HuH-7 (cell line): ENCODE measurements around the gene NUP160.
"Not testable (repeated sequence)": the region's sequence is repeated elsewhere in the genome, so short reads cannot be mapped to it uniquely, and the experiment has no call there.

ENCODE experiments used
- DNase-seq: peaks from one replicate; pipeline ENCODE4 v3.0.0; 2011; ENCODE audit warnings: low spot score

Gene NUP160

DNA sequence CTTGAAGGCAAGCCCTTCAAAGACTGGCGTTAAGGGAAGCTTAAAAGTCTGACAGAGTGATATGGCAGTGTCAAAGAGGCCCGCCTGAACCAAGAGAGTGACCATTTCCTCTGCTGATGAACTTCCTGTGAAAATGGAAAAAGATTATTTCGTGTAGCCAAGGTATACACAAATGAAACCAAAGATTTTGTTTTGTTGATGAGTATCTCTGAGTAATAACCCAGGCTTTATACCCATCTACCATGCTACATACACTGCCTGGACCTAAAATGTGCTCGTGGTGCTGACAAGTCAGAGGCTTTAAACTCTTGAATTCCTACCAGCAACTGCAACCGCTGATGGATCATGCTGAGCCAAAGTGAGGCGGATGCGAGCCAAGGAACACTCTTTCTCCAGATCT, 60.0 kb downstream of the NUP160 start:
- no peak for DNase-seq

DNA sequence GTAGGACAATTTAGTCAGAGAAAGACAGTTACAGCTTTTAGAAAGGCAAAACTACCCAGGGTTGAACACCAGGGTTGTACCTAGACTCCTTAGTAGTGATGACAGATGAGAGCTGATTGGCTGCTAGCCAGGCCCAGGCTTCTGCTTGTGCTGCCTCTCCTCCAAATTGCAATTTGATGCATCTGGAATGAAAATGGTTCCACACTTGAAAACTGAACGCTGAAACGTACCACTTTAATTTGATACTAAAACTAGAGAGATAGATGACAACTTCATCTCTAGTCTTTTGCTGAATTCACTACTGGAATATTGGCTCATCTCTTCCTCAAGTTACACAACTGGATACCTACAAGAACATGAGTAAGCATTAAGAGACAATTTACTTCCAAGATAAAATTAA, 61.8 kb downstream of the NUP160 start:
- DNase-seq, result no peak

DNA sequence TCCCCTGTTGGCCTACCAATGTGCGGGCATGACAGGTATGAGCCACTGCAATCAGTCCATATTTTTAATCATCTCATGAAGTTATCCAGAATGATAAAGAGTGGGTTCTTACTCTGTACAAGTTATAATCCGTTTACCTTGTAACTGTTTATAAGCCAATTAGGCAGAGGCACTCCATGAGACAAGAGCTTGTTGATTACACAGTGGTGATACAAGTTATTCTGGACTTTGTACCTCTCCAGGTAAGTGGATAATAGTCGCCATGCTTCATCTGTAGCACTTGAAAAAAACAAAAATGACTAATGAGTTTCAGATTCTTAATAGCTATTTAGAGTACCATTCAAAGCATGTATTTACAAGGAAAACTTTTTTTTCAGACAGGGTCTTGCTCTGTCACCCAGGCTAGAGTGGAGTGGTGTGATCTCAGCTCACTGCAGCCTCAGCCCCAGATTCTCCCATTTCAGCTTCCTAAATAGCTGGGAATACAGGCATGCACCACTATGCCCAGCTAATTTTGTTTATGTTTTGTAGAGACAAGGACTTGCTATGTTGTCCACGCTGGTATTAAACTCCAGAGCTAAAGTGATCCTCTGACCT, 63.3 kb downstream of the NUP160 start:
- DNase-seq, result no peak

DNA sequence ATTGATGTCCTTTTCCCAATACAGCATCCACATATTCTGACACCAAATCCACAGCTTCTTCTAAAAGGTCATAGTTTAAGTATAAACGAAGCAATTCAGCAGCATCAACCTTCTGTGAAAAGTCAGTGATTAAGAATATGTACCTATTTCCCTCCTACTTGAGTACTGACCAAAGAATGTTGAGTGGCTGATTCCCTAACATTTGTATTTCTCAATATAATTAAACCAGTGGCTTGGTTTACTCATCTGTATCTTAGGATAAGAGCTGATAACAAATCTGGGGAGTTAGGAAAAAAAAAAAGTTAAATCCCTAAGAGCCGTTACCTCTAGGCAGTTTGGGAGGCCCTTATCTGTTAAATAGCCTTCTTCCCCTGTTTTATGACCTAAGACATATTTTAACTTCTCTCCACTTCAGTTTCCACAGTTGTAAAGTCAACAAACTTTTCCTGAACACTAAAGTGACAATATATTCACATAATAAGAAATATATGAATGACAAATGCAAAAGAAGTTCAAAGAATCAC, 65.0 kb downstream of the NUP160 start:
- no peak for DNase-seq

DNA sequence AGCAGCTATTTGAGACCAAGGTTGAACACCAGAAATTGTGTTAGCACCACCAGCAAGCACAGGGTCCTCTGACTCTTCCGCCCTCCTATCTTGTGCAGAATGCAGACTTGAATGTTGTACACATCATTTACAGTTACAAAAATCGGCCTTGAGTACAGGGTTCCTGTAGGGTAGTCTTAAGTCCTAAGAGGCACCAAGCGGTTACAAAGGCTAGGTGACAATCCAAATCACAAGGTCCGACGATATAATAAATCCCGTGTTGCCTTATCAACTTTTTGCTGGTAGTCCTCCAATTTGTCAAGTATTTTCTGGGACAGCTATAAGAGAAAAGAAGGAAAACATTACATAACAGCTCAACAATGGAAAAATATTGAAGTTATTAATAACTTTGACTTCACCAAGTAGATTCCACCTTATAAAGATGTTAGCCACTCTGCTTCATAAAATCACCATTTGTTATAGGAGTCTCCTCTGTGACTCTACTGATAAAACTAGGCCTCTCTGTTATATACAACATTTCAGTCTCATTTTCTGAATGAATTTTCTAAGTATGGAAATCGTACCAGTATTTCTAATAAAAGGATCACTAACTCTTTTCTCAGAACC, 69.2 kb downstream of the NUP160 start:
- DNase-seq, result no peak

DNA sequence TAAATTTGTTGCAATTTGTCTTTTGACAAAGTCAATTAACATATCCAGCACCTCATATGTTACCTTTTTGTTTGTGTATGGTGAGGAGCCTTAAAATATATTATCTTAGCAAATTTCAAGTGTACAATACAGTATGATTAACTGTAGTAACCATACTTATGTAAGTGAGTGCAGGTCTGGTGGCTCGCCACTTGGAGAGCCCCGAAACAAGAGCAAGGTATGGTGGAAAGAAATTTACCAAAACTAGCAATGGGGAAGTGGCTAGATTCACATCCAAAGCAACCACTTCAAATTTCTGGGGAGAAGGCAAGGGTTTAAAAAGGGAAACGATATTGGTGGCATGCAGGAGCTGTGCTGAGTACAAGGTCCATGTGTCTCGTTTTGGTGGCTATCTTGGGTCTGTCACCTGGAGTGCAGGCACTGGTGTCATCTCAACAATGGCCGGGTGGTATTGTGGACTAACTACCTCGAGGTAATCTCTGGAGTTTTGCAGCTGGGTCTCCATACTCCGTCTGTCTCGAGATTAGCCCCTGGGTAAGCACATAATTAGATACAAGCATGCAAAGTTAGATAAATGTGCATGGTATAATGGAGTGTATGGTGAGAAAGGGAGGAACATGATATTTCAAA, 72.8 kb downstream of the NUP160 start:
- no peak for DNase-seq

DNA sequence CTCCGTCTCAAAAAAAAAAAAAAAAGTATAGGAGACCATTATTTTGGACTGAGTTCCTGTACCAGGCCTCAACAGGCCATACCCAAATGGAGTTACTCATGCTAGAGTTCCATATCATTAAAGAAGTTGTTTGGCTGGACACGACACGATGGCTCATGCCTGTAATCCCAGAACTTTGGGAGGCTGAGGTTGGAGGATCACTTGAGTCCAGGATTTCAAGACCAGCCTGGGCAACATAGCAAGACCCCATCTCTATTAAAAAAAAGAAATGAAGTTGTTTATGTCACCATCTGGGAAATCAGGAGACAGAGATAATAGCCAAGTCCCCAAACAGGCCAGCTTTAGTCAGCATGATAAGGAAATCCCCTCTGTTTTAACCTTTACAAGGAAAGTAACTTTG, 74.3 kb downstream of the NUP160 start:
- DNase-seq, result no peak

DNA sequence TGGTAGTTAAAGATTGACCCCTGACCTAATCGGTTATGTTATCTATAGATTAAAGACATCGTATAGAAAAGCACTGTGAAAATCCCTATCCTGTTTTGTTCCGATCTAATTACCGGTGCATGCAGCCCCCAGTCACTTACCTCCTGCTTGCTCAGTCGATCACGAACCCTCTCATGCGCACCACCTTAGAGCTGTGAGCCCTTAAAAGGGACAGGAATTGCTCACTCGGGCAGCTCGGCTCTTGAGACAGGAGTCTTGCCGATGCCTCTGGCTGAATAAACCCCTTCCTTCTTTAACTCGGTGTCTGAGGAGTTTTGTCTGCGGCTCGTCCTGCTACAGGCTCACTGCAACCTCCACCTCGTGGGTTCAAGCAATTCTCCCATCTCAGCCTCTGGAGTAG, 78.6 kb downstream of the NUP160 start:
- DNase-seq, result not testable (repeated sequence)

DNA sequence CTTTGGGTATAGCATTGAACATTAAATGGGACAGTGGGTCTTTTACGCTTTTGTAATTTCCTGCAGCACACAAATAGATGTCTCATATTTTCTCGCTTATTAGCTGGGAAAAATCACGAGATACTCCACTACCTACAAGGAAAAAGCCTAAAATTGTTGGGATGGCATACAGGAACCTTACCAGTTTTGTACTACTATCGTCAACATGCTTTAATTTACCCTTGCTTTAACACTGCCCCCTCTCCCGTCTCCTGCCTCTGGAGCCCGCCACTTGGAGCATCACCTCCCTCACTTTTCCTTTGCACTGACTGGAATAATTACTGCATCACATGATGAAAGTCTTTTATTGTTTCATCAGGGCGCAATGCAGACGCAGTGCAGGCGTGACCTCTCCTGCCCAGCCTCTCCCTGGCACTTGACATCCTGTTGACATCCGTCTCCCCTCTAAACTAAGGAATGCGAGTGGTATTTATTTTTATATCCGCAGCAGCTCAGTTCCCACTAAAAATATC, 80.0 kb downstream of the NUP160 start:
- peak; percentile 10 for DNase-seq

DNA sequence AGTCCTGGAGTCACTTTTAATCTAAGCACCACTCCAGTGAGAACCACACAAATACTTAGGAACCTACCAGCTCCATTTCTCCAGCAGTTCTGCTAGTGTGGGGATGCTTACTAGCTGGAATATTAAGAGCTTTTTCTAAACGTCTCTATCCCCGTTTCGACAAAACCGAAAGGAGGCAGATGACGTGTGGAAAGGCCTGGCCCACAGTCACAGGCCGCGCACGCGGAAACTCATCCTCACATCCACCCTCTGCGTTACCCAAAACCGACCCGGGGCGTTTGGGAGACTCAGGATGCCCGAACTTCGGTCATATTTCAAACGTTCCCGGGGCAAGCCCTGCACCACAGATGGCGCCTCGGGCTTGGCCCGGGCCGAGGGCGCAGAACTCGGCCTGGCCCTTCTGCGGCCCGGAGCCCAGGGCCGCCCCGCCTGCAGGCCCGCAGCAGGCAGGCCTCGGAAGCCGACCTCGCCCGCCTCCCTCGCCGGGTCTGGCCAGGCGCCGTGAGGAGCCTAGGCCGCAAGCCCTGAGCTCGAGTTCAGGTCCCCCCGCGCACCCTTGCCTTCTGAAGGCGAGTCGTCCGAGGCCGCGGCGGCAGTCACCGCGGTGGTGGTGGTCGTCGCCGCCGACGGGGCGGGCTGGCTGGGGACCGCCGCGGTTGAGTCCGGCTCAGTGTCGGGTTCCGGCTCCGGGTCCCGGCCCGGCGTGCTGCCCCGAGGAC, 81.5 kb downstream of the NUP160 start:
- peak; percentile 17 for DNase-seq

DNA sequence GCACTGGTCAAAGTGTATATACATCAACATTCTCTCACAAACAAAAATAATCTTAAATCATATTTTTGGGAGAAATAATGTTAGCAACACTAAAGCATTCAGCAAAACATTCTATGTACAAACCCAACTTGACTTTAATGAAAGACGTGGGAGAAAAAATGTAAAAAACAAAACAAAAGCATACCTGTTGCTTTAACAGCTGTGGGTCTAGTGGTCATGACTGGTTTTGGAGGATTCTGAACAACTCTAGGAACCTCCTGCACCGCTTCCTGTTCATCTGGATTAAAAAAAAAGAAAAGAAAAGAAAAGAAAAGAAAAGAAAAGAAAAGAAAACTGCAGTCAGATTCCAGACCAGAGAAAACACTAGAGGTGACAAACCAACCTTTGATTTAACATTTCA, 83.1 kb downstream of the NUP160 start:
- no peak for DNase-seq

DNA sequence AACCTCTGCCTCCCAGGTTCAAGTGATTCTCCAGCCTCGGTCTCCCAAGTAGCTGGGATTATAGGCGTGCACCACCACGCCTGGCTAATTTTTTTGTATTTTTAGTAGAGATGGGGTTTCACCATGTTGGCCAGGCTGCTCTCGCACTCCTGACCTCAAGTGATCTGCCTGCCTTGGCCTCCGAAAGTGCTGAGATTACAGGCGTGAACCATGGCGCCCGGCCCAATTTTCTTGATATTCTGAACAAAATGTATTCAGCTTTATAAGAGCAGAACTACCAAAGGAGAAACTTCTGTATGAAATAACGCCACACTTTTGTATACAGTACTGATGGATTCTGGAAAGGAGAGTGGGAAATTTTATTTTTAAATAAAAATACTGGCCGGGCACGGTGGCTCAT, 88.9 kb downstream of the NUP160 start:
- DNase-seq, result not testable (repeated sequence)

DNA sequence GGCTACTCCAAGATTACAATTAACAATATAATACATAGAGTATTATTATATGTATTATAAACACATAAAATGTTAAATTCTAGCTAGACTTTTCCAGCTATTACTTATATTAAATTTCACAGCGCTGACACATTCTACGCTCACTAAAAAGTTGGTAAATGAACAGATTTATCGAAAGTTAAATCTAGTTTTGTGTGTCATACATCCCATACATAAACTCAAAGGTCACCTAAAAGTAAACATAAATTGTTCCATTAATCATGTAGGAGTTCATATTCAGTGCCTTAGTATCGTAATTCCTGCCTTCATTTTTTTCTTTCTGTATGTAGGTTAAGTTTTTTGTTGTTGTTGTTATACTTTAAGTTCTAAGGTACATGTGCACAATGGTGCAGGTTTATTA, 91.9 kb downstream of the NUP160 start:
- no peak for DNase-seq

DNA sequence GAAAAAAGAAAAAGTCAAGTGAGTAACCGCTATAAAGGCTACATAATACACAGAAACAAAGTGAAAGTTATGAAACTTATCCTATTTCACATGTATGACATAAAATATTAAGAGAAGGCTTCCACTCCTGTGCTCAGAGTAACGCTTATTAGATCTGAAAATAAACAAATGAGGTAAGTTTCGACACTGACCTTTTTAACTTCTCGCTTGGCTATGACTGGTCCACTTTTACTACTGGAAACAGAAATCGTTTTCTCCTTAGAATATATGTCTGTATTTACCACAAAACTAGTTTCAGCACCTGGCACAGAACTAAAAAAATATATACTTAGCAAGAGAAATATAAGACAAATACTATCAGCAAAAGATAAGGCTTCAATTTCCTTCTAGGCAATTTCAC, 97.4 kb downstream of the NUP160 start:
- no peak for DNase-seq

DNA sequence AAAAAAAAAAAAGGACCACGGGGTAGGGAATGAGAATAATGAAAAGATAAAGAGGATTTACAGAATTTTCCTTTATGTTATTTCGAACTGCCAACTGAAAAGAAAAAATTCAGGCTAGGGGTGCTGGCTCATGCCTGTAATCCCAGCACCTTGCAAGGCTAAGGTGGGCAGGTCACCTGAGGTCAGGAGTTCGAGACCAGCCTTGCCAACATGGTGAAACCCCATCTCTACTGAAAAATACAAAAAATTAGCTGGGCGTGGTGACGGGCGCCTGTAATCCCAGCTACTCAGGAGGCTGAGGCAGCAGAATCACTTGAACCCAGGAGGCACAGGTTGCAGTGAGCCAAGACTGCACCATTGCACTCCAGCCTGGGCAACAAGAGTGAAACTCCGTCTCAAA, 105.7 kb downstream of the NUP160 start:
- DNase-seq, result not testable (repeated sequence)

DNA sequence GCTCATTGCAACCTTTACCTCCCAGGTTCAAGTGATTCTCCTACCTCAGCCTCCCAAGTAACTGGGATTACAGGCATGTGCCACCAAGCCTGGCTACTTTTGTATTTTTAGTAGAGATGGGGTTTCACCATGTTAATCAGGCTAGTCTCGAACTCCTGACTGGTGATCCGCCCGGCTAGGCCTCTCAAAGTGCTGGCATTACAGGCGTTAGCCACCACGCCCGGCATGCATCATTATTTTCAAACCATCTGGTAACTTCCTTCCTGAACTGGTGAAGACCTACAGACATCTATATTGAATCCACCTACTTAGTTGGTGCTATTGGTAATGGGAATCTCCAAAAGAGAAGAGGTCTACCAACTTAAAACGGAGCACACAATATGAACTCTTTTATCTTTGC, 110.3 kb downstream of the NUP160 start:
- not testable (repeated sequence) for DNase-seq

DNA sequence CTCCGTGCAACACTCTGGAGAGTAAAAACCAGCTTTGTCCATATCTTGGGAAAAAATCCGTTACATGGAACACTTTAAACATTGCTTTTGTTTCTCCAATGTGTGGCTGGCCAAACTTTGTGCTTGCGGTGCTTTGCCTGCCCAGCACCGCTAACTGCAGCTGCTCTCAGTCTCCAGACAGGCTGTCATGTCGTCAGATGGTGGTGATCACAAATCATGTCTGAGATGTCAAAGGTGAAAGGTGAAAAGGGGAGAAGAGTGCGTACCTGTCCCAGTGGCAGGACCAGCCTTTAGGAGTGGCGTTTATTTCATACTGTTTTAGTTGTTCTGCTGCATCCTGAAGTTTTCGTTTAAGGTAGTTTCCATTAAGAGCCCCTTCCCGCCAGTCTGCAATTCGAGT, 115.9 kb downstream of the NUP160 start:
- DNase-seq, result no peak

DNA sequence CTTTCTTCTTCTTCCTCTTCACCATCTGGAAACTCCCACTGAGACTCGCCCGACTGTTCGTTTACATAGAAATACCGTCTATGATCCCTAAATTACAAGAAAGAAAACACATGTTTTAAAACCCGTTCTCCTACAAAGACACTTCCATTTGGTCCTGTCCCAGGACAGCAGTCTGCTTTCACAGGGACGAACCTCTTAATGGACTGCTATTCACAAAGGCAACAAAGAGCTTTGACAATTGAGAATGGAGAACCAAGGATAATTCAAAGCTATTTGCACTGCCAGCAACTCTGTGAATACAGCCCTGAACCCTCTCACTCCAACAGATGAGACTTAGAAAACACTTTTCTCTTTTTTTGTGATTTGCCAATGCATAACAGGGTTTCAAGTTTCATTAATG, 116.7 kb downstream of the NUP160 start:
- DNase-seq, result no peak
